Hematopoietic multipotent progenitor cell treated with erythropoietin and hydrocortisone succinate and interleukin-3 and kit ligand, for 4 days (in vitro differentiated cells): ENCODE measurements around the gene PRAF2.
A peak's percentile ranks its signal among the peaks of the same experiment; 100 is the strongest.

Experiments
- DNase-seq: peaks from one replicate; pipeline ENCODE4 v3.0.0-alpha.2; 2015

PRAF2 gene

DNA sequence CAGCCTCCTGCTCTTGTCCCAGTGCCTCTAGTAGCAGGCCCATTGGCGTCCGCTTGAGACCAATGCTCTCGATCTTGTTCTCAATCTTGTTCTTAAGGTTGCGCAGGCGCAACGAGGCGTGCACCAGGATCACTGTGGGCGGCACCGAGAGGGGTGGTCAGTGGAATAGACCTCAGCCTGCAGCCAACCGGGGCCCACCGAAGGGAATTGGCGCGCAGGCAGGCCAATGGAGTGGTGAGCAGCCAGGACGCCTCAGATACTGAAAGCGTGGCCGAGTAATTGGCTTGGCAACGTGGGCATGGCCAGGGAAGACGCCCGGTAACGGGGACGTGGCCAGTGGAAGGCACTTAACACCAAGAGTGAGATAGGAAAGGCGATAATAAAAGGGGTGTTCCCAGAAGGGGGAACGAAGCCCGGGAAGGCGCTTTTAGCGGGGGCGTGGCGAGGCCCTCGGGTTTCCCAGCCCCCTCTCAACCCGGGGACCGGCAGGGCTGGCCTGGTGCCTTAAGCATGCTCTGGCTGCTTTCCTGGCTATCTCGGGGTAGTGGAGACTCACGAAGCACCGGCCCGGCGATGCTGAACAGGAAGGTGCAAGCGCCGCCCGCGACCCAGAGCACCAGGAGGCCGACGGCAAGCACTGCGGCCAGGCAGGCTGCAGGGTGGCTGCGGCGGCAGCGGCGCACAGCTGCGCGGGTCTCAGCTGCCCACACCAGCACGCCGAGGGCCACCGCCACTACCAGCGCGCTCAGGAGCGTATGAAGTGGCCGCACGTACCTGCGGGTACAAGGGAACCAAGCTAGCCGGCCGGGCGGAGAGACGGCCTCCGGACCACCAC lies 1.7 kb downstream of the PRAF2 start:
- peak; percentile 28 for DNase-seq

DNA sequence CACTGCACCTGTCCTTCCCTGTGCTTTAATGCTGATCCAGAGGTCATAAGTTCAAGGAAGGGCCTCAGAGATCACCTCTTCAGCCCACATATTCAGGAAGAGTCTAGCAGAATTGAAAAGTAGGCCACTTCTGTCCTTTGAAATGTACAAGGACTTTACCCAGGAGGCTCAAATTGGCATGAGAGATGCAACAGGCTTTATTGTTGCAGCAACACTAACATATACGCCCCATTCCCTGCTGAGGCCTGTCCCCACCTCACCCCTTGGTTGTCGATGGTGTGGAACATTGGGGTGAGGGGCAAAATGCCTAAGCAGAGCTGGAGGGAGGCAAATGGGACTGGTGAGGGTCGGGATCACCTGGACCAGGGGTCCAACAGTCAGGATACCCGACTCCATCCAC lies 2.8 kb downstream of the PRAF2 start:
- DNase-seq, result no peak

DNA sequence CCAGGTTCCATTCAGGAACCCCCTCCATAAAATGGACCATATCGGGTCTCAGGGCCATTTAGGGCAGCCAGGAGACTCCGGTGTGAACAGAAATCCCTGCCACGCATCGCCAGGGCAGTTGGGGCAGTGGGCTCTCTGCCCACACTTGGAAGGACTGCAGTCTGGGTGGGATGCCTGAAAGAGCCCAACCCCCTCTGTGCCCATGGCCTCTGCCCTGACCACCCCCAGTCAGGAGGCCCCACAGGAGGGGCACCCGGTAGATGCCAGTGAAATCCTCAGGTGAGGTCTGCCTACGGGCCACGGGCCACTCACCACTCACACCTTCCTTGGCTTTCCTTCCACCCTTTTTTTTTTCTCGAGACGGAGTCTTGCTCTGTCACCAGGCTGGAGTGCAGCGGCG lies 4.8 kb downstream of the PRAF2 start:
- DNase-seq, result no peak

DNA sequence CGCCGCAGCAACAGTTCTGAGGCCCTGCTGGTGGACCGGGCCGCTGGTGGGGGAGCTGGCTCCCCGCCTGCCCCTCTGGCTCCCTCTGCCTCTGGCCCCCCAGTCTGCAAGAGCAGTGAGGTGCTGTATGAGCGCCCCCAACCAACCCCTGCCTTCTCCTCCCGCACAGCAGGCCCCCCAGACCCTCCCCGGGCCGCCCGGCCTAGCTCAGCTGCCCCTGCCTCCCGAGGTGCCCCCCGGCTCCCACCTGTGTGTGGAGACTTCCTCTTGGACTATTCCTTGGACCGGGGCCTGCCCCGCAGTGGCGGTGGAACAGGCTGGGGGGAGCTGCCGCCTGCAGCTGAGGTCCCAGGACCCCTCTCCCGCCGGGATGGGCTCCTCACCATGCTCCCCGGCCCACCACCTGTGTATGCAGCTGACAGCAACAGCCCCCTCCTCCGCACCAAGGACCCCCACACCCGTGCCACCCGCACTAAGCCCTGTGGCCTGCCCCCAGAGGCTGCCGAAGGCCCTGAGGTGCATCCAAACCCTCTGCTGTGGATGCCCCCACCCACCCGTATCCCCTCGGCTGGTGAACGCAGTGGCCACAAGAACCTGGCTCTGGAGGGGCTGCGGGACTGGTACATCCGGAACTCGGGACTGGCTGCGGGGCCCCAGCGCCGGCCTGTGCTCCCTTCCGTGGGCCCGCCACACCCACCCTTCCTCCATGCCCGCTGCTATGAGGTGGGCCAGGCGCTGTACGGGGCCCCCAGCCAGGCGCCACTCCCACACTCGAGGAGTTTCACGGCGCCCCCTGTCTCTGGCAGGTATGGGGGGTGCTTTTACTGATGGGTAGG lies 6.3 kb downstream of the PRAF2 start:
- DNase-seq, result no peak

DNA sequence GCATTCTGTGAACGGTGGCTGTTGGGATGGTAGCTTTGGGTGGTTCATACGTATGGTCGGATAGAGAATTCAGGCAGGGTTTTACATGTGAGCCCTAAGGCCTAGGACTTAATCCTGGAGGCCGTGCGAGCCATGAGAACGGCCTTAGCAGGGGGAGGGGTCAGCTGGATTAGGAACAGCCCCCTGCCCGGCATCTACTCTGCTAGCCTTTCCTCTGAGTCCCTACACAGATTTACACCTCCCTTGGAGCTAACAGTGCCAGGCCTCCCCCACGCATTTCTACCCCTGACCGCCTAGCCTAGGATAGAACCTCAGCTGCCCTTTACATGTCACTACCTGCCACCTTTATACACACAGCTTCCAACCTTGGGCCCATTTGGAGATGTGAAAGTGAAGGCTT lies 7.1 kb downstream of the PRAF2 start:
- no peak for DNase-seq

DNA sequence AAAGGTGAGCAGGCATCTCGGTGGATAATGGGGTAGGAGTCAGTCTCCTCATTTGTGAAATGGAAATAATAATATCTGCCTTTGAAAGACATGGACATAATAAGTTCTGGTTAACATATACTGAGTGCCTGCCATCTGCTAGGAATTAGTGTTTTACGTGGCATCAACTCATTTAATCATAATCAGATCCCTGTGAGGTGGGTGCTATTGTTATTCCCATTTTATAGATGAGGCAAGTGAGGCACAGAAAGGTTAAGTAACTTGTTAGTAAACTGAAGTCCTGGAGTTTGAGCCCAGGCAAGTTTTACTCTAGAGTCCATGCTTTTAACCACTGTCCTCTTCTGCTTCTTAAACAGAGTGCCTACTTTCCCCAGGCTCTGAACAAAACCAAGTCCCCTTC lies 7.5 kb downstream of the PRAF2 start:
- no peak for DNase-seq

DNA sequence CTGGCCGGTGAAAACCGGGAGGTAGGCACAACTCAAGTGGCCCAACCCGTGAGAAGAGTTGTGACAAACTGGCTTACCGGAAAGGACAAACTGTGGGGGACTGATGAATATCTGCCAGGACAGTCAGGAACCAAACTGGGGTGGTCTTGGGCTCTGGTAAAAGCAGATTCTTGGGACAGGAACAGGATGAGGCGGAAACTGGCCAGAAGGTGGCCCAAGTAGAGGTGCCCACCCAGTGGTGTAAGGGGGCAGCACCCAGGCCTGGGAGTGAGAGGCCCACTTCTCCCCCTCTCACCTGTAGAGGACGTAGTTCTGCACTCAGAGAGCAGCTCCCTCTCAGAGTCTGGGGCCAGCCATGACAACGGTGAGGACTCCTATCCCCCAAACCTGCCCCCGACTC lies 9.1 kb downstream of the PRAF2 start:
- DNase-seq, result no peak

DNA sequence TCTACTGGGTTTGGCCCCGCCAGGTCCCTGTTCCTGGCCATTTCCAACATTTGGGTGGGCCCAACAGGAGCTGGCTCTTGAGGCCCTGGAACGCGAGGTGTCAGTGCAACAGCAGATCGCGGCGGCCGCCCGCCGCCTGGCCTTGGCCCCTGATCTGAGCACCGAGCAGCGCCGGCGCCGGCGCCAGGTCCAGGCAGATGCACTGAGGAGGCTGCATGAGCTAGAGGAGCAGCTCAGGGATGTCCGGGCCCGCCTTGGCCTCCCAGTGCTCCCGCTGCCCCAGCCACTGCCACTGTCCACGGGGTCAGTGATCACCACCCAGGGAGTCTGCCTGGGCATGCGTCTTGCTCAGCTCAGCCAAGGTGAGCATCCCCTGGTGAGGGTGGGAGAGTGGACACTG lies 9.5 kb downstream of the PRAF2 start:
- no peak for DNase-seq

DNA sequence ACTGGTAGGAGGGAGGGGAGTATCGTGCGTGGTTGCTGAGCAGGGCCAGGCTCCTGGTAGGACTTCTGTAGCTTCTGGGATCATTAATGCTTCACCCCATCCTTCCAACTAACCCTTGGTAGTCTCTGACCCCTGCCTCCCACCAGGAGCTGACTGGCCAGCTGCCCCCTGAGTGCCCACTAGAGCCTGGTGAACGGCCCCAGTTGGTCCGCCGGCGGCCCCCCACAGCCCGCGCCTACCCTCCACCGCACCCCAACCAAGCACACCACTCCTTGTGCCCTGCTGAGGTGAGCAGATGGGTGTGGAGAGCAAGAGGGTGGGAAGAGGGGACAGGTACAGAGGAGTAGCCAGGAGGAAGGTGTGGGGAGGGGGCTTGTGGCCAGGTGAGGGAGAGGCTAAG lies 10.1 kb downstream of the PRAF2 start:
- no peak for DNase-seq

DNA sequence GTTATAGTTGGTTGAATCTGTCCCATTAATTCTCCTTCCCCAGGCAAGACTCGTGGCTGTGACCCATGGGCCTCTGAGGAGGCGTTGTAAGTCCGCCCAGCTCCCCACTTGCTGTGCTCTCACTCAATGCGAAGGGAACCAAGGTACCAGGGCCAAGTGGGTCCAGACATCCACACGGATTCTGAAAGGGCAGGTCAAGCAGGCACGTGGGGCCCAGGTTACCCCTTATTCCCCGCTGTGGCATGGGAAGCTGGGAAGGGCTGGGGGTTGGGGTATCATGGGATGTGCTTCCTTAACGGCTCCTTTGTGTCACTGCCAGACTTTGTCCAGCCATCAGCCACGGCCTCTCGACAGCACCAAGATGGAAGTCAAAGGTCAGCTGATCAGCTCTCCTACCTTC lies 11.9 kb downstream of the PRAF2 start:
- no peak for DNase-seq

DNA sequence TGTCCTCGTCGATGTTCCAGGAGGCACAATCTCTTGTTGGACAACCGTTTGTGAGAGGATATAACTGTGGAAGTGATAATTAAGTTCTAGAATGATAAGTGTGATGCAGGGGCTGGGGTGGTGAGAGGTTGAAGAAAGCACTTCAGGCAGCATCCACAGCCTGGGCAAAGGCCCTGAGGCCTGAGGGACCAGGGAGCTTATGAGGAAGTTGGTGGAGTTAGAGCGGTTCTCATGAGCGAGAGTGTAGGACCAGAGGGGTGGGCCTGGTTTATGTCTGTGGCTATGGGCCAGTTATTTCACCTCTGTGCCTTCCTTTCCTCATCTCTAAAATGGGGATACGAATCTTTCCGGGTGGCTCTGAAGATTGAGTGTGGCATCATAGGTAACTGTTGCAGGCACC lies 12.3 kb downstream of the PRAF2 start:
- no peak for DNase-seq

DNA sequence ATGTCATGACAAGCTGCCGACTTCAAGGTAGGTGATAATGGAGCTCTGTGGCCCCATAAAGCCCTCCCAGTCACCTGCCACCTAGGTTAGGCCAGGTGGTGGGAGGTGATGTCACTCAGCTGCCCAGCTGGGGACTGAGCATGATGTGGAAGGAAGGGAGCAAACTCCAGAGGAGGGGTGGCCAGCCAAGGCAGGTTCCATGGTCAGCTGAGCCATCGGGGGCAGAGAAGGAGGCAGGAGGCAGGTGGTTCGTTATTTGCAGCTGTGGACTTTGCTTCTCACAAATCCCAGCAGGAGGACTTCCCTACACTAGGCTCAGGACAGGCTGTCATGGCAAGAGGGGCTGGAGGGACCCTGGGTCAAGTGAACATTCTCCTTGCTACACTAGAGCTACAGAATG lies 12.9 kb downstream of the PRAF2 start:
- no peak for DNase-seq

DNA sequence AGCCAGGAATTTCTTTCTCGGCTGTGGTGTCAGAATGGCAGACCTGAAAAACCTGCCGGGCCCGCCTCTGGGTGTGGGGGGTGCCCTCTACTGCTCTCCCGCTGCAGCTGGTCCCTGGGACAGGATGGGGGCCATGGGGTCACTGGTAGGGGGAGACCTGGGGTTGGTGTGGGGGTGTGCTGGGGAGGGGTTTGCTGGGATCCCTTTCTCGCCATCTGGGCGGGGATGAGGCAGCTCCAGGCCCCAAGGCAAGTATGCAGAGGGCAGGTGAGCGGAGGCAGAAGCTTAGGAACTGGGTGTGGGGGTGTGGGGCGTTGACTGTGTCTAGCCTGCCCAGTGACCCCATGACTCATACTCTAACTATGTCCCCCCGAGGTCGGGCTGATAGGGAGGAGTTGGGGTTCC lies 14.1 kb downstream of the PRAF2 start:
- no peak for DNase-seq

DNA sequence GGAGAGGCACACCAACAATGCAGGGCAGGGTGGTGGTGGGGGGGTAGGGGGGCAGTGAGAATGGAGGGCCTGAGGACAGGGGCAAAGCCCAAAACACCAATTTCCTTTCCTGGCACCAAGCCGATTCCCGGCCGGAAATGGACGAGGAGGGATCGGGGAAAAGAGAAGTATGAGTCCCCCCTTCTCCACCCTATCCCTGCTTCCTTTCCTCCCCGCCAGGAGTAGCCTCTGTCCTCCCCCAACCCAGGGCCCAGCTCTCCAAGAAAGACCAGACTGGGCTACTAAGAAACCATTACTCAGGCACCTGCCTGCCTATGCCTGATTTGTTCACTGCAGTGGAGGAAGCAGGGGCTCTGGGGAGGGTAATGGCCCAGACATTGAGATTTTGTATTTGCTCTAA lies 14.6 kb downstream of the PRAF2 start:
- no peak for DNase-seq

DNA sequence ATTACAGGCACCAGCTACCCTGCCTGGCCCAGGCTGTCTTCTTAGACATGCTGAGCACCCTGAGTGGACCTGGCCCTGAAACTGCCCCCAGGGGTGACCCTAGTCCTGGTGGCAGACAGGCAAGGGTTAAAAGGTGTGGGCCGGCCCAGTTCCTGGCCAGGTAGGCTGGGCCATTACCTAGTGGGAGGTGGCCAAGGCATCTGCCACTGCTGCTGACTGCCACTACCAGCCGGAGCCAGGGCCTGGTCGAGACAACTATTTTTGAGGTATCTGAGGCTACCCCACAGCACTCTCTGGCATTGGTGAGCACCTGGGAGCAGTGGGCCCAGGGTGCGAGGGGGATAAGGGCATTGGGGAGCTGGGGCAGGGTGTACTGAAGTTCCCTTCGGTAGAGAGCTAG lies 15.0 kb downstream of the PRAF2 start, which contains the start of gene CCDC120:
CCDC120 (plus strand) TSS at position 206 of the 400 bp plus-strand sequence. CDS start 3,043 bp downstream, outside the sequence.
- no peak for DNase-seq

DNA sequence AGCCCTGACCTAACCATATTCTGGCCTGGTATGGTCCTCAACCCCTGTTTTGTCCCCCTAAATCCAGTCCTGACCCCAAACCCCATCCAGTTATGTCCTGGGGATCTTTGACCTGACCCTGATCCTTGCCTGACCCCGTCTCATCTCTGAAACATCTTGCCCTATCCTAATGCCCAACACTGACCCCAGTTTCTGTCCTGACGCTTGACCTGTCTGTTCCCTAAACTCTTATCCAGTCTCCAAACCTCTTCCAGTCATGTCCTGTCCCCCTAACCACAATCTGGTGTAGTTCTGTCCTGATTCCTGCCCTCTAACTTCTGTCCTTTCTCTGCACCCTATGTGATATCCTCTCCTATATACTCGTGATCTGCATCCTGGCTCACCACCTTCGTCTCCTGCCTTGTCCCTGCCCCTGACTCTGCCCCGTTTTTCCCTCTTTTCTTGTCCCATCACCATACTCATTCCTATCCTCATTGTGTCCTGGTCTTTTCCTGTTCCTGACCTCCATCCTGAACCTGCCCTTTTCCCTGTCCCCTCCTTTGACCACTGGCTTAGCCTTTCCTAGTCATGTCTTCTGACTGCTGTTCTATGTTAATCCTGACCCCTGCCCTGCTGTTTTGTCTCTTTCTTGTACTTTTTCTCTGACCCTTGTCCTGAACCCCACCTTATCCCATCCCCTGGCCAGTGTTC lies 19.6 kb downstream of the PRAF2 start:
- DNase-seq, result no peak

DNA sequence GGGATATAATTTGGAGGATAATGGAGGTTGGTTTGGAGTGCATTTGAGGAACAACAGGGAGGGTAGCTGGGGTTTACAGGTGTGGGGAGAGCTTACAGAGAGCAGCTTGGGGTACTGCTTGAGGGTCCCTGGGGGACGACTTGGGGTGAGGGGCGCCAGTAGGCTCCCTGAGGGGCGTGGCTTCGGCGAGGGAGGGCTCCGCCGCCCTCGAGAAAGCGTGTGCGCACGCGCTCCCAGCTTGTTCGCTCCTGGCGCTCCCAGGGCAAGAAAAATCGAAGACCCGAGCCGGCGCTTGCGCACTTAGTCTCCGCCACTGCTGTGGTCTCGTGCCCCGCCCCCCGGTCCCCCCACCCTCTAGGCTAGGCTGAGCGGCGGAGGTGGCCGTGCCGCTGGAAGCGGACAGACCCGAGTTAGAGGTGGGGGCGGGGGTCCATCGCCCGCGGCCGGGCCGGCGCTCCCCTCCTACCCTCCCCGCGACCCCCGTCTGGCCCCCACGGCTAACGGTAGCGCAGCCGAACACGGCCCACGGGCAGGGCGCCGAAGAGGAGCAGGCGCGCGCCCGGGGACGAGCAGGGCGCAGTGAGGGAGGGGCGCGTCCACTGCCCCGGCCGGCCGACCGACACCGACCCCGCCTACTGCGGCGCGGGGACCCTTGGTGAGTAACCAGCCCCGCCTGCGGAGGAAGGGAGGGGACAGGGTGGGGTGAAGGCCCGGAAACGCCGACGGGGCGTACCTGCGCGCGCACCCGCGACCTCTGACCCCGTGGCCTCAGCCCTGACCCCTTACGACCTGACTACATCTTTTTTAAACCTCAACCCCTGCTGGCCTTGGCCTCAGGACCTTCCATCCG lies 20.4 kb downstream of the PRAF2 start:
- peak; percentile 81 for DNase-seq

DNA sequence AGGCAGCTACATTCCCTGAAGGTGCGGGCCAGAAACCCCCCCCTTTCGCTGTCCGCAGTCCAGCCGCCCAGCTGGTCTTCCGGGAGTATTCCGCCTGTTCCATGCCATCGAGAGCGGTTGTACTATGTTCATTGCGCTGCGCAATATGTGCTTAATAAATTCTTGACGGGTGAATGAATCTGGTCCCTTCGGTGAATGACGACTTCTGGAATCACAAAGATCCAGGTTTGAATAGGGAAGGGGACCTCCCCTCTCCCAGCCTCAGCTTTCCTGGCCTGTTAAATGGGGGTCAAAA lies 29.9 kb downstream of the PRAF2 start:
- no peak for DNase-seq

DNA sequence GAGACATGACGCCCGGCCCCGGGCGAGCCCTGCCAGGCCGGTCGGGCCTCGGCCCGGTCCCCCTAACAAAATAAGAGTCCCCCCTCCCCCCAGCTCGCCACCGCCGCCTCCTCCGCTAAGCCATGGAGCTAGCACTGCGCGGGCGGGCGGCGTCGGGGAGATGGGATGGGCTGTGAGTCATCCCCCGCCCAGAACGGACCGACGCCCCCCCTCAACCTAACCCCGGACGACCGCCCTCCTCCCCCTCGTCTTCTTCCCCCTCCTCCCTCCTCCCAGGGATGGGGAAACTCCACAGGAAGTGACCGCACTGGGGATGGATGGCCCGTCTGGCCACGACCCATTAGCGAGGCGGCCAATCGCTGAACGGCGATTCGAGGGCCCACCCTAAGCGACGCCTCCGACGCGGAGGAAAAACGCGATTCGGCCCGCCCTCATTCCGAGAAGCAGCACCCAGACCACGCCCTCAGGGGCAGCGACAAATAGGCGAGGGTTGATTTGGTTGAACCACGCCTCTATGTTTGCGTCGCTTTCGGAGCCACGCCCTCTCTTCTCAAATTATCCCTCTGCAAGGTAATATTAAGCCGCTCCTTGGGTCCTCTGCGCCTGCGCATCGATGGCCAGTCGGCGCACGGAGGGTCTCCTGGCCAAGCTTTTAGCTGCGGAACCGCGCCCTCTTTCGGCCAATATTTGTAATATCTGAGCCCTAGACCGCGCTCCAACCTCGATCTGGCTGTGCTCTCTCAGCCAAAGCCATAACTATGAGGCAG lies 30.4 kb downstream of the PRAF2 start, which contains the start of gene TFE3:
TFE3 (minus strand) TSS at position 138 of the 767 bp plus-strand sequence; CDS start at position 7, 131 bp downstream.
- peak; percentile 99 for DNase-seq

DNA sequence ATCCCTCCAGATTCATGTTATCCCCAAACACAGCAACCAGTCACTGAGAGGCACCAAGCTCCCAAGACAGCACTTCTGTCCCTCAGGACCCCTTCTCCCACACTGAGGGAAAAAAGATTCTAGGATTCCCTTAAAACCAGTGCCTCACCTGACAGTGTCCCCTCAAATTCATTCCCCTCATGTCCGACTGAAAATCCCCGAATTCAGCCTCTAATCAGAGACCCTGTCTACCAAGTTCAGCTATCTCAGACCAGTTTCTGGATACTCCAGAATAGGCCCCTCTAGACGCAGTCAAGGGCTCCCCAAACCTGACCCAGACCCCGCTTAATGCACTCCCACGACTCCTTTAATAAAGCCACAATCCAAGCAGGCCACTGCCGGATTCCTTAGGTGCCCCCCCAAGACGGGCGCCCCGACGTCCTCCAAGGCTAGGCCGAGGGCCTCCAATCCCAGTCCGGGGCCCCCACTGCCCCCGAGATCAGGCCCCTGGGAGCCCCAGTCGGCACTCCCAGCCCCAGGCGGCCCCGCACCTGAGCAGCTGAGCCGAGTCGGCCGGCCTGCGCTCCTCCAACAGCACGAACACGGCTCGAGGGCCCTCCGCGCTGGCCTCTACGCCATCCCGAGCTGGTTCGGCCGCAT lies 31.1 kb downstream of the PRAF2 start:
- DNase-seq, result peak; percentile 15
